A549 (cell line): ENCODE results near the gene TTBK2.

Experiments used
- HDAC2 ChIP-seq: fragments of 200-600 bp; sonication (generic); IDR thresholded peaks from 2 replicates; pipeline ENCODE4 v1.6.1; 2016
- JUNB ChIP-seq: fragments of >200 bp; sonication (Bioruptor Twin); formaldehyde crosslinking; IDR thresholded peaks from 2 replicates; pipeline ENCODE4 v1.6.1; 2016
- MAFK ChIP-seq: fragments of 450-650 bp; IDR thresholded peaks from 2 replicates; pipeline ENCODE4 v1.6.1; 2014; ENCODE audit not compliant: partially characterized antibody
- MYC ChIP-seq: IDR thresholded peaks from 2 replicates; pipeline ENCODE4 v1.6.1; 2012; ENCODE audit warnings: mild to moderate bottlenecking, inconsistent platforms, low read length, improper control_type of control experiment, borderline replicate concordance
- TF ChIP-seq, protein P1 (sequence below): fragments of >200 bp; sonication (Bioruptor Twin); formaldehyde crosslinking; IDR thresholded peaks from 3 replicates; pipeline ENCODE4 v1.5.1; 2016
- TF ChIP-seq, protein P2 (sequence below): fragments of 150-350 bp; IDR thresholded peaks from 2 replicates; pipeline ENCODE4 v1.6.1; 2014; ENCODE audit warnings: low read depth, mild to moderate bottlenecking, low read length

DNA sequence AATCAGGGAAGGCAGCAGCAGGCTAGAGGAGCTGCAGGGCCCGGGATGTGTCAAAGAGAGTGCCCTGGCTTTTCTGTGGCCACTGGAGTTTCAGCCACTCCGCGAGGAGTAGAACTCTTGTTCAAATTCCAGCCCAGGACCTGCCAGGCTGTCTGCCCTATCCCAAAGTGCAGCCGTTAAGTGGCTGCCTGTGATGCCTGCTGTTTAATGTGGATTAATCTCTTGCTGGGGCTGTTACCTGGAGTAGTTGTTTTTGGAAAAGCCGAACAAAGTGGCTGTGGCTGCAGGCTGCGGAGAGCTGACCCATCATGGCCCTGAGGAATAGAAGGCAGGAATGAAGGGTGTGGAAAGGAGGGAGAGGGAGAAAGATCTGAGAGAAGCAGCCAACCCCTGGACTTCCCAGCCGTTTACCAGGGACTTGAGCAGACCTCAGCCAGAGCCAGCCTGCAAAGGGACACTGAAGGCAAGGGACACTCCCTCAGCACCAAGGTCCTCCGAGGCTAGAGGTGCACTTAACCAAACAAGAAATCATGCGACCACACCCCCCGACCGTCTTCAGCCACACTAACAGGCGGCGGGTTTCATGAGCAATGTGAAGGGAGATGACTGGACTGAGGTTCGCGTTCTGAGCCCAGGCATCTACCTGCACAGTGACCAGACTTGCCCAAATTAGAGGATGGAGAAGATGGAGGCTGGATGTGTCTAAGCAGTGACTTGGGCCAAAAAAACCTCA is 188.3 kb downstream of the TTBK2 start:
- TF ChIP-seq, protein P1, sequence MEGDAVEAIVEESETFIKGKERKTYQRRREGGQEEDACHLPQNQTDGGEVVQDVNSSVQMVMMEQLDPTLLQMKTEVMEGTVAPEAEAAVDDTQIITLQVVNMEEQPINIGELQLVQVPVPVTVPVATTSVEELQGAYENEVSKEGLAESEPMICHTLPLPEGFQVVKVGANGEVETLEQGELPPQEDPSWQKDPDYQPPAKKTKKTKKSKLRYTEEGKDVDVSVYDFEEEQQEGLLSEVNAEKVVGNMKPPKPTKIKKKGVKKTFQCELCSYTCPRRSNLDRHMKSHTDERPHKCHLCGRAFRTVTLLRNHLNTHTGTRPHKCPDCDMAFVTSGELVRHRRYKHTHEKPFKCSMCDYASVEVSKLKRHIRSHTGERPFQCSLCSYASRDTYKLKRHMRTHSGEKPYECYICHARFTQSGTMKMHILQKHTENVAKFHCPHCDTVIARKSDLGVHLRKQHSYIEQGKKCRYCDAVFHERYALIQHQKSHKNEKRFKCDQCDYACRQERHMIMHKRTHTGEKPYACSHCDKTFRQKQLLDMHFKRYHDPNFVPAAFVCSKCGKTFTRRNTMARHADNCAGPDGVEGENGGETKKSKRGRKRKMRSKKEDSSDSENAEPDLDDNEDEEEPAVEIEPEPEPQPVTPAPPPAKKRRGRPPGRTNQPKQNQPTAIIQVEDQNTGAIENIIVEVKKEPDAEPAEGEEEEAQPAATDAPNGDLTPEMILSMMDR, result no peak
- no peak for TF ChIP-seq MAFK
- no peak for TF ChIP-seq HDAC2
- TF ChIP-seq, protein P2, sequence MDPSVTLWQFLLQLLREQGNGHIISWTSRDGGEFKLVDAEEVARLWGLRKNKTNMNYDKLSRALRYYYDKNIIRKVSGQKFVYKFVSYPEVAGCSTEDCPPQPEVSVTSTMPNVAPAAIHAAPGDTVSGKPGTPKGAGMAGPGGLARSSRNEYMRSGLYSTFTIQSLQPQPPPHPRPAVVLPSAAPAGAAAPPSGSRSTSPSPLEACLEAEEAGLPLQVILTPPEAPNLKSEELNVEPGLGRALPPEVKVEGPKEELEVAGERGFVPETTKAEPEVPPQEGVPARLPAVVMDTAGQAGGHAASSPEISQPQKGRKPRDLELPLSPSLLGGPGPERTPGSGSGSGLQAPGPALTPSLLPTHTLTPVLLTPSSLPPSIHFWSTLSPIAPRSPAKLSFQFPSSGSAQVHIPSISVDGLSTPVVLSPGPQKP, result no peak
- TF ChIP-seq JUNB, result no peak
- TF ChIP-seq MYC, result no peak
